ENCODE data around the gene MDFI. TPM values are rescaled to one million over a fixed set of nuclear protein-coding genes. Genes with fewer than 3 reads are reported as not detected.

Gene MDFI
- polyA plus RNA-seq, 2 of the 4 experiments (the other 2 are of a cell fraction), result 0.06 to 0.30 TPM

DNA sequence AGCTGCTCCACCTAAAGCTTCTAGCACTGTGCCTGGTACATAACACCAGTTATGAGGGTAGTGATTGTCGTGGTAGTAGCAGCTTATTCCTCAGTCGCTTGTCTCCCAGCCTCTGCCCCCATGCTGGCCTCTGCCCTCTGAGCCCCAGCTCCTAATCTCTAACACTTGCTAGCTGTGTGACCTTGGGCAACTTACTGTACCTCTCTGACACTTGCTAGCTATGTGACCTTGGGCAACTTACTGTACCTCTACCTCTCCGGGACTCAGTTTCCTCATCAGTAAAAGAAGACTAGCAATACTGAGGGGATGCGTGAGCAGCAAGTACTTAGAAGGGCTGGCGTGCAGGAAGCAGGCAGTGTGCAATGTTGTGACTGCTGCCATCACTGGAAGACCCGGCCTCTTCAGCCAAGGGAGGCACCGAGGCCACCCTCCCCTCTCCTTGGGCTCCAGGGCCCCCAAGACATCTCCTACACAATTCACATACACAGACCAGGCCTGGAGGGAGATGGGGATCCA lies 9.9 kb downstream of the MDFI start:
- Histone ChIP-seq H3K4me3 (no peak overlapping the region), H3K4me2 (no peak overlapping the region), H3K9me3 (no peaks in the 10 kb centered on the region), H3K27ac (no peak overlapping the region), H3K4me1 (no peaks in the 10 kb centered on the region; the same call in 2 of the 3 replicates)
- DNase-seq (ENCODE audit: low read depth in 1 of 2, low spot score in 1 of 2) (no peak), FAIRE-seq (no peak), ATAC-seq (no peak)
- ChIA-PET POLR2A (no interaction called here), CTCF (interaction anchor here (1.6 to 2.0 kb wide), 2 partner anchors 35 to 36 kb away, joined by 5 to 7 read pairs; no protein-coding TSS in a partner anchor)
- TF ChIP-seq KDM1A (IDR thresholded peaks at IDR 0.05; ENCODE audit: low read depth), result no peak
- WGBS (ENCODE audit: missing lambda C conversion rate), result 73% methylated on average over 4 of the region's 7 CpGs

DNA sequence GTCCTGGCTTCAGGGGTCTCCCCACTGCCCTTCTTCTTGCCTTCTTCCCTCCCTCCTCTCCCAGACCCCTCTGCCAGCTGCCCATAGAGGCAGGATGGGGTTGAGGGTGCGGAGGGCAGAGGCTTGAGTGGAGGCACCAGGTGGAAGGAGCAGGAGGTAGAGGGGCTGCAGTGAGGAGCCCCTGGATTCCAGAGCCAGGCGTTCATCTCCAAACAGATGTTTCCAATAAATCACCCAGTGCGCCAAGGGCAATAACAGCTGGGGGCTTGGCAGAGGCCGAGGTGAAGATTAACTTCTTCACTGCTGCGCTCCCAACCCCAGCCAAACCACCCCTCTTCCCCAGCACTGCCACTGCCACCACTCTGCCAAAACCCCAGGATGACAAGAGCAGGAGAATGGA lies 10.7 kb downstream of the MDFI start:
- POLR2A ChIA-PET, result no interaction called here

DNA sequence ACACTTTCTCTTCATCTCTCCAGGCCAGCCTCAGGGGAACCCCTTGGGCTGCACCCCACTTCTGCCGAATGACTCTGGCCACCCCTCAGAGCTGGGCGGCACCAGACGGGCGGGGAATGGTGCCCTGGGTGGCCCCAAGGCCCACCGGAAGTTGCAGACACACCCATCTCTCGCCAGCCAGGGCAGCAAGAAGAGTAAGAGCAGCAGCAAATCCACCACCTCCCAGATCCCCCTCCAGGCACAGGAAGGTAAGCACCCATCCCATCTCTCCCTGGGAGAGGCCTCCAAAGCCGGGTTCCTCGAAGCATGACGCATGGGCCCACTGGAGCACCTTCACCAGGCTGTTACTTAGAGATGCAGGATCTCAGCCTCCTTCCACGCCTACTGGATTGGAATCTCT lies 11.3 kb downstream of the MDFI start:
- WGBS (ENCODE audit: missing lambda C conversion rate), result 70% methylated on average over 5 of the region's 10 CpGs
- CTCF ChIA-PET, result interaction anchor here (0.7 to 1.6 kb wide), 4 partner anchors 9 to 47 kb away, joined by 3 to 5 read pairs (median 3); no protein-coding TSS in a partner anchor
- DNase-seq (ENCODE audit: low read depth in 1 of 2, low spot score in 1 of 2) (no peak), FAIRE-seq (no peak), ATAC-seq (no peak)
- no peaks in the 10 kb centered on the region; the same call in 2 of the 3 replicates for H3K4me1 ChIP-seq
- no peaks in the 10 kb centered on the region for H3K9me3 ChIP-seq
- H3K4me2 ChIP-seq, result no peak overlapping the region
- no peak for TF ChIP-seq FOXS1 (CRISPR knock-in tag; IDR thresholded peaks at IDR 0.05)
- TF ChIP-seq MYC (IDR thresholded peaks at IDR 0.05; ENCODE audit: borderline replicate concordance, low read length), result no peak
- TF ChIP-seq ZC3H11A (IDR thresholded peaks at IDR 0.05), result no peak
- TF ChIP-seq RNF2 (IDR thresholded peaks at IDR 0.05; ENCODE audit: borderline replicate concordance, low read depth), result no peak
- TF ChIP-seq JUN (IDR thresholded peaks at IDR 0.05), result no peak
- no peak for TF ChIP-seq SMC3 (IDR thresholded peaks at IDR 0.05)
- no peak for TF ChIP-seq KDM5A (IDR thresholded peaks at IDR 0.05)
- no peak for TF ChIP-seq HOXB5 (CRISPR knock-in tag; IDR thresholded peaks at IDR 0.05)
- TF ChIP-seq RCOR1 (IDR thresholded peaks at IDR 0.05; ENCODE audit: low read depth, low read length), result no peak
- no peak for TF ChIP-seq KDM1A (IDR thresholded peaks at IDR 0.05; ENCODE audit: low read depth)
- no peak for TF ChIP-seq PHF8 (IDR thresholded peaks at IDR 0.05; ENCODE audit: borderline replicate concordance, low read depth)
- no peak for TF ChIP-seq ESRRA (IDR thresholded peaks at IDR 0.05; ENCODE audit: borderline replicate concordance, low read length)
- TF ChIP-seq, protein P1, sequence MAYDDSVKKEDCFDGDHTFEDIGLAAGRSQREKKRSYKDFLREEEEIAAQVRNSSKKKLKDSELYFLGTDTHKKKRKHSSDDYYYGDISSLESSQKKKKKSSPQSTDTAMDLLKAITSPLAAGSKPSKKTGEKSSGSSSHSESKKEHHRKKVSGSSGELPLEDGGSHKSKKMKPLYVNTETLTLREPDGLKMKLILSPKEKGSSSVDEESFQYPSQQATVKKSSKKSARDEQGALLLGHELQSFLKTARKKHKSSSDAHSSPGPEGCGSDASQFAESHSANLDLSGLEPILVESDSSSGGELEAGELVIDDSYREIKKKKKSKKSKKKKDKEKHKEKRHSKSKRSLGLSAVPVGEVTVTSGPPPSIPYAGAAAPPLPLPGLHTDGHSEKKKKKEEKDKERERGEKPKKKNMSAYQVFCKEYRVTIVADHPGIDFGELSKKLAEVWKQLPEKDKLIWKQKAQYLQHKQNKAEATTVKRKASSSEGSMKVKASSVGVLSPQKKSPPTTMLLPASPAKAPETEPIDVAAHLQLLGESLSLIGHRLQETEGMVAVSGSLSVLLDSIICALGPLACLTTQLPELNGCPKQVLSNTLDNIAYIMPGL (CRISPR knock-in tag; IDR thresholded peaks at IDR 0.05; ENCODE audit: borderline replicate concordance), result no peak
- TF ChIP-seq CHD2 (IDR thresholded peaks at IDR 0.05; ENCODE audit: low read length, partially characterized antibody), result no peak
- TF ChIP-seq ZFP36 (IDR thresholded peaks at IDR 0.05; ENCODE audit: borderline replicate concordance, partially characterized antibody), result no peak
- TF ChIP-seq EHMT2 (IDR thresholded peaks at IDR 0.05; ENCODE audit: low read depth), result no peak
- TF ChIP-seq, protein P2, sequence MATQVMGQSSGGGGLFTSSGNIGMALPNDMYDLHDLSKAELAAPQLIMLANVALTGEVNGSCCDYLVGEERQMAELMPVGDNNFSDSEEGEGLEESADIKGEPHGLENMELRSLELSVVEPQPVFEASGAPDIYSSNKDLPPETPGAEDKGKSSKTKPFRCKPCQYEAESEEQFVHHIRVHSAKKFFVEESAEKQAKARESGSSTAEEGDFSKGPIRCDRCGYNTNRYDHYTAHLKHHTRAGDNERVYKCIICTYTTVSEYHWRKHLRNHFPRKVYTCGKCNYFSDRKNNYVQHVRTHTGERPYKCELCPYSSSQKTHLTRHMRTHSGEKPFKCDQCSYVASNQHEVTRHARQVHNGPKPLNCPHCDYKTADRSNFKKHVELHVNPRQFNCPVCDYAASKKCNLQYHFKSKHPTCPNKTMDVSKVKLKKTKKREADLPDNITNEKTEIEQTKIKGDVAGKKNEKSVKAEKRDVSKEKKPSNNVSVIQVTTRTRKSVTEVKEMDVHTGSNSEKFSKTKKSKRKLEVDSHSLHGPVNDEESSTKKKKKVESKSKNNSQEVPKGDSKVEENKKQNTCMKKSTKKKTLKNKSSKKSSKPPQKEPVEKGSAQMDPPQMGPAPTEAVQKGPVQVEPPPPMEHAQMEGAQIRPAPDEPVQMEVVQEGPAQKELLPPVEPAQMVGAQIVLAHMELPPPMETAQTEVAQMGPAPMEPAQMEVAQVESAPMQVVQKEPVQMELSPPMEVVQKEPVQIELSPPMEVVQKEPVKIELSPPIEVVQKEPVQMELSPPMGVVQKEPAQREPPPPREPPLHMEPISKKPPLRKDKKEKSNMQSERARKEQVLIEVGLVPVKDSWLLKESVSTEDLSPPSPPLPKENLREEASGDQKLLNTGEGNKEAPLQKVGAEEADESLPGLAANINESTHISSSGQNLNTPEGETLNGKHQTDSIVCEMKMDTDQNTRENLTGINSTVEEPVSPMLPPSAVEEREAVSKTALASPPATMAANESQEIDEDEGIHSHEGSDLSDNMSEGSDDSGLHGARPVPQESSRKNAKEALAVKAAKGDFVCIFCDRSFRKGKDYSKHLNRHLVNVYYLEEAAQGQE (IDR thresholded peaks at IDR 0.05), result no peak
- TF ChIP-seq, protein P3, sequence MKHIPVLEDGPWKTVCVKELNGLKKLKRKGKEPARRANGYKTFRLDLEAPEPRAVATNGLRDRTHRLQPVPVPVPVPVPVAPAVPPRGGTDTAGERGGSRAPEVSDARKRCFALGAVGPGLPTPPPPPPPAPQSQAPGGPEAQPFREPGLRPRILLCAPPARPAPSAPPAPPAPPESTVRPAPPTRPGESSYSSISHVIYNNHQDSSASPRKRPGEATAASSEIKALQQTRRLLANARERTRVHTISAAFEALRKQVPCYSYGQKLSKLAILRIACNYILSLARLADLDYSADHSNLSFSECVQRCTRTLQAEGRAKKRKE (CRISPR knock-in tag; IDR thresholded peaks at IDR 0.05; ENCODE audit: low read depth), result no peak
- TF ChIP-seq, protein P4, sequence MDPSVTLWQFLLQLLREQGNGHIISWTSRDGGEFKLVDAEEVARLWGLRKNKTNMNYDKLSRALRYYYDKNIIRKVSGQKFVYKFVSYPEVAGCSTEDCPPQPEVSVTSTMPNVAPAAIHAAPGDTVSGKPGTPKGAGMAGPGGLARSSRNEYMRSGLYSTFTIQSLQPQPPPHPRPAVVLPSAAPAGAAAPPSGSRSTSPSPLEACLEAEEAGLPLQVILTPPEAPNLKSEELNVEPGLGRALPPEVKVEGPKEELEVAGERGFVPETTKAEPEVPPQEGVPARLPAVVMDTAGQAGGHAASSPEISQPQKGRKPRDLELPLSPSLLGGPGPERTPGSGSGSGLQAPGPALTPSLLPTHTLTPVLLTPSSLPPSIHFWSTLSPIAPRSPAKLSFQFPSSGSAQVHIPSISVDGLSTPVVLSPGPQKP (IDR thresholded peaks at IDR 0.05; ENCODE audit: low read depth, low read length), result no peak
- TF ChIP-seq, protein P5, sequence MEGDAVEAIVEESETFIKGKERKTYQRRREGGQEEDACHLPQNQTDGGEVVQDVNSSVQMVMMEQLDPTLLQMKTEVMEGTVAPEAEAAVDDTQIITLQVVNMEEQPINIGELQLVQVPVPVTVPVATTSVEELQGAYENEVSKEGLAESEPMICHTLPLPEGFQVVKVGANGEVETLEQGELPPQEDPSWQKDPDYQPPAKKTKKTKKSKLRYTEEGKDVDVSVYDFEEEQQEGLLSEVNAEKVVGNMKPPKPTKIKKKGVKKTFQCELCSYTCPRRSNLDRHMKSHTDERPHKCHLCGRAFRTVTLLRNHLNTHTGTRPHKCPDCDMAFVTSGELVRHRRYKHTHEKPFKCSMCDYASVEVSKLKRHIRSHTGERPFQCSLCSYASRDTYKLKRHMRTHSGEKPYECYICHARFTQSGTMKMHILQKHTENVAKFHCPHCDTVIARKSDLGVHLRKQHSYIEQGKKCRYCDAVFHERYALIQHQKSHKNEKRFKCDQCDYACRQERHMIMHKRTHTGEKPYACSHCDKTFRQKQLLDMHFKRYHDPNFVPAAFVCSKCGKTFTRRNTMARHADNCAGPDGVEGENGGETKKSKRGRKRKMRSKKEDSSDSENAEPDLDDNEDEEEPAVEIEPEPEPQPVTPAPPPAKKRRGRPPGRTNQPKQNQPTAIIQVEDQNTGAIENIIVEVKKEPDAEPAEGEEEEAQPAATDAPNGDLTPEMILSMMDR (IDR thresholded peaks at IDR 0.05), result no peak
- no peak overlapping the region for H3K27ac ChIP-seq
- POLR2A ChIA-PET, result no interaction called here
- no peak overlapping the region for H3K4me3 ChIP-seq

More for the DNA sequence above, 10.7 kb downstream of the MDFI start:
- TF ChIP-seq KDM5A (IDR thresholded peaks at IDR 0.05), result no peak
- TF ChIP-seq NPAS2 (CRISPR knock-in tag; IDR thresholded peaks at IDR 0.05; ENCODE audit: borderline replicate concordance), result no peak
- TF ChIP-seq TFCP2L1 (CRISPR knock-in tag; IDR thresholded peaks at IDR 0.05), result no peak
- no peak for TF ChIP-seq HEYL (CRISPR knock-in tag; IDR thresholded peaks at IDR 0.05)
- TF ChIP-seq EP300 (IDR thresholded peaks at IDR 0.05), result no peak
- TF ChIP-seq JUNB (IDR thresholded peaks at IDR 0.05), result no peak
- no peak for TF ChIP-seq GATA3 (IDR thresholded peaks at IDR 0.05; ENCODE audit: borderline replicate concordance)
- TF ChIP-seq ZFP36 (IDR thresholded peaks at IDR 0.05; ENCODE audit: borderline replicate concordance, partially characterized antibody), result no peak
- TF ChIP-seq HOXB13 (CRISPR knock-in tag; IDR thresholded peaks at IDR 0.05; ENCODE audit: low read depth), result no peak
- no peaks in the 10 kb centered on the region for H3K9me3 ChIP-seq
- no peak for ATAC-seq
- DNase-seq (ENCODE audit: low read depth in 1 of 2, low spot score in 1 of 2), result no peak
- H3K4me3 ChIP-seq, result no peak overlapping the region
- no peak overlapping the region for H3K4me2 ChIP-seq
- FAIRE-seq, result no peak
- CTCF ChIA-PET, result interaction anchor here (0.7 to 1.6 kb wide), 4 partner anchors 10 to 46 kb away, joined by 3 to 5 read pairs (median 3); no protein-coding TSS in a partner anchor
- H3K4me1 ChIP-seq, result no peaks in the 10 kb centered on the region; the same call in 2 of the 3 replicates
- 81% methylated on average over 5 of the region's 5 CpGs for WGBS (ENCODE audit: missing lambda C conversion rate)
- H3K27ac ChIP-seq, result no peak overlapping the region
